K562 (cell line): ENCODE results near the gene TRIM24. TPM values are rescaled to one million over a fixed set of nuclear protein-coding genes. Genes with fewer than 3 reads are reported as not detected.

Experiments
- ATAC-seq: fragments of 200-7000 bp; cut with Tn5 transposase; 3 replicates; pipeline ENCODE4 v1.9.1; 2020; ENCODE audit warnings: moderate library complexity
- BruUV-seq: library from RNA; stranded (reverse); fragments of 400-500 nt; replicated peaks from 2 replicates; lab custom pipeline; 2021; lab: Mats Ljungman, UMichigan
- CTCF ChIA-PET: fragments of 300-600 bp; formaldehyde crosslinking; extraction: SDS; loops from one replicate; lab custom pipeline; 2021; ENCODE audit warnings: low intra/inter-chr PET ratio; lab: Yijun Ruan, JAX
- POLR2A ChIA-PET: fragments of 300-600, 350-650 bp; sonication (Branson Sonifier 250); formaldehyde crosslinking; extraction: SDS; loops from one replicate; lab custom pipeline; 2021; ENCODE audit warnings: antibody characterized with exemption, inconsistent platforms; lab: Yijun Ruan, JAX
- DNase-seq, 4 experiments: peaks; one replicate each; pipeline versions ENCODE4 v3.0.0 to v3.0.0-alpha.2; 2011 to 2018; ENCODE audit warnings: low spot score in 3 of 4, mixed read lengths in 3 of 4; ENCODE audit errors: extremely low read depth in 1 of 4
- FAIRE-seq: peaks from 2 replicates; lab custom pipeline; 2011; peaks lifted over from hg19 to GRCh38; lab: Jason Lieb, UNC
- H2AFZ ChIP-seq: 2 replicates; pipeline ENCODE4 v1.6.0; 2011; ENCODE audit warnings: low read depth, low read length, control low read depth, inconsistent platforms
- H3K27ac ChIP-seq: fragments of 200-600 bp; 3 replicates; pipeline ENCODE4 v1.8.0; 2011; ENCODE audit warnings: low read depth, mild to moderate bottlenecking, control low read depth, inconsistent platforms, low read length, moderate library complexity, mixed read lengths; ENCODE audit errors: extremely low read depth
- H3K27me3 ChIP-seq, 2 experiments: fragments of 300-600 bp in 1 of 2; 2 replicates in 1 of 2; 3 replicates in 1 of 2; pipeline versions ENCODE4 v1.6.0 to v1.8.0; 2011; ENCODE audit warnings: inconsistent platforms in 2 of 2, low read length in 2 of 2, mild to moderate bottlenecking in 1 of 2, mixed read lengths in 1 of 2, moderate library complexity in 1 of 2; ENCODE audit not compliant: control insufficient read depth in 2 of 2, insufficient read depth in 2 of 2
- H3K36me3 ChIP-seq: fragments of 300-600 bp; 3 replicates; pipeline ENCODE4 v1.8.0; 2011; ENCODE audit warnings: mild to moderate bottlenecking, low read length, inconsistent platforms; ENCODE audit not compliant: control insufficient read depth, insufficient read depth
- H3K4me1 ChIP-seq, 2 experiments: fragments of 200-600 bp in 1 of 2; replicated peaks in 1 of 2; 2 replicates in 1 of 2; 3 replicates in 1 of 2; pipeline versions ENCODE4 v1.5.1 to v1.8.0; 2011; ENCODE audit warnings: inconsistent platforms in 2 of 2, low read length in 2 of 2, mild to moderate bottlenecking in 1 of 2, mixed read lengths in 1 of 2, moderate library complexity in 1 of 2; ENCODE audit not compliant: control insufficient read depth in 2 of 2, insufficient read depth in 2 of 2
- H3K4me2 ChIP-seq: 2 replicates; pipeline ENCODE4 v1.6.1; 2011; ENCODE audit warnings: low read length, control low read depth, inconsistent platforms, mixed read lengths; ENCODE audit not compliant: insufficient read depth
- H3K4me3 ChIP-seq: fragments of 200-600 bp; sonication (generic), shearing (Covaris generic); 2 replicates; pipeline ENCODE4 v1.5.1; 2016; ENCODE audit warnings: control low read depth, inconsistent platforms
- H3K79me2 ChIP-seq: fragments of 200-600 bp; 3 replicates; pipeline ENCODE4 v1.8.0; 2011; ENCODE audit warnings: low read length, inconsistent platforms; ENCODE audit not compliant: control insufficient read depth, insufficient read depth
- H3K9ac ChIP-seq, 2 experiments: 2 replicates each; pipeline versions ENCODE4 v1.6.0 to v1.6.1; 2011; ENCODE audit warnings: low read depth in 2 of 2, low read length in 2 of 2, control low read depth in 1 of 2, inconsistent platforms in 1 of 2, mild to moderate bottlenecking in 1 of 2, mixed read lengths in 1 of 2; ENCODE audit not compliant: insufficient read depth in 1 of 2
- H3K9me1 ChIP-seq: one replicate; pipeline ENCODE4 v1.6.0; 2011; ENCODE audit warnings: inconsistent platforms, mild to moderate bottlenecking, low read length, moderate library complexity; ENCODE audit not compliant: control insufficient read depth, insufficient read depth
- H3K9me3 ChIP-seq: replicated peaks from 2 replicates; pipeline ENCODE4 v1.5.1; 2011; ENCODE audit warnings: low read depth, low read length, inconsistent platforms; ENCODE audit not compliant: control insufficient read depth, insufficient read depth
- H4K20me1 ChIP-seq: replicated peaks from 2 replicates; pipeline ENCODE4 v1.6.1; 2011; ENCODE audit warnings: low read length, inconsistent platforms, mixed read lengths; ENCODE audit not compliant: control insufficient read depth, insufficient read depth
- ARID3B ChIP-seq: fragments of 250-450 bp; sonication (Bioruptor Pico); IDR thresholded peaks from 2 replicates; pipeline ENCODE4 v1.4.0; 2020; ENCODE audit warnings: borderline replicate concordance
- CREB1 ChIP-seq, 2 experiments: sonication (generic) in 1 of 2; formaldehyde crosslinking in 1 of 2; IDR thresholded peaks; 2 replicates each; pipeline versions ENCODE4 v1.6.1 to v1.8.0; 2012 to 2022; ENCODE audit warnings: inconsistent platforms in 1 of 2, mild to moderate bottlenecking in 1 of 2, missing genetic modification reagents in 1 of 2, moderate library complexity in 1 of 2
- E2F6 ChIP-seq, 2 experiments: IDR thresholded peaks; 2 replicates each; pipeline ENCODE4 v1.6.1; 2011; ENCODE audit warnings: borderline replicate concordance in 1 of 2, control low read depth in 1 of 2, low read depth in 1 of 2, low read length in 1 of 2, mild to moderate bottlenecking in 1 of 2, mixed read lengths in 1 of 2, moderate library complexity in 1 of 2; ENCODE audit not compliant: insufficient read depth in 1 of 2, insufficient read length in 1 of 2, poor library complexity in 1 of 2, severe bottlenecking in 1 of 2; ENCODE audit errors: extremely low read depth in 1 of 2
- GABPB1 ChIP-seq: sonication (generic); formaldehyde crosslinking; IDR thresholded peaks from 2 replicates; pipeline ENCODE4 v1.8.0; 2022; ENCODE audit warnings: mild to moderate bottlenecking, missing genetic modification reagents
- GATA2 ChIP-seq: sonication (generic); formaldehyde crosslinking; IDR thresholded peaks from 2 replicates; pipeline ENCODE4 v1.4.0; 2020; ENCODE audit warnings: mild to moderate bottlenecking, missing genetic modification reagents
- HMBOX1 ChIP-seq: sonication (generic); IDR thresholded peaks from 2 replicates; pipeline ENCODE4 v1.6.1; 2016
- IRF9 ChIP-seq: fragments of 450-650 bp; IDR thresholded peaks from 2 replicates; pipeline ENCODE4 v1.6.1; 2016; ENCODE audit warnings: missing biosample characterization, missing genetic modification characterization
- JUNB ChIP-seq: fragments of 450-650 bp; formaldehyde crosslinking; conservative IDR thresholded peaks from 2 replicates; pipeline ENCODE4 v1.4.0; 2020; ENCODE audit warnings: mild to moderate bottlenecking
- POLR2AphosphoS2 ChIP-seq: IDR thresholded peaks from 2 replicates; pipeline ENCODE4 v1.6.1; 2012; ENCODE audit warnings: low read length, improper control_type of control experiment
- WHSC1 ChIP-seq: IDR thresholded peaks from one replicate; pipeline ENCODE4 v1.6.1; 2012; ENCODE audit warnings: low read length, control low read depth, inconsistent platforms
- WGBS: fragments of 100-300 bp; shearing (Covaris generic); methylation state at CpG from one replicate; pipeline ENCODE4 v1.1.6; 2016; ENCODE audit warnings: low coverage, mixed read lengths; ENCODE audit not compliant: insufficient coverage; ENCODE audit errors: missing lambda C conversion rate; 5-methylcytosine and 5-hydroxymethylcytosine counted together
- in situ Hi-C: fragments of 300-500 bp; cut with MboI; formaldehyde crosslinking; loops from 4 replicates; pipeline ENCODE4 v1.15.0; 2018; ENCODE audit warnings: inconsistent platforms, mixed read lengths
- intact Hi-C: fragments of 100-400 bp; cut with micrococcal nuclease; formaldehyde crosslinking; loops from 2 replicates; pipeline ENCODE4 v1.14.2; 2022
- polyA plus RNA-seq, 8 experiments: library from polyadenylated mRNA; depleted of rRNA in 4 of 8; stranded (reverse) in 5 of 8; unstranded in 3 of 8; fragments of >200 nt; fragmentation: Nextera tagmentation in 2 of 8; fragmentation: Illumina TruSeq in 1 of 8; extraction: Ambion mirVana in 2 of 8; extraction: Trizol in 1 of 8; gene quantifications; 2 replicates each; pipeline versions ENCODE4 v1.2.1 to v1.2.3, GENCODE V29; 2011 to 2014; ENCODE audit warnings: inconsistent platforms in 1 of 8, missing spikeins in 1 of 8
- total RNA-seq, 7 experiments: library from RNA; depleted of rRNA in 6 of 7; stranded (reverse); fragments of >200 nt in 6 of 7; fragmentation: Illumina TruSeq in 2 of 7; extraction: Trizol in 2 of 7; gene quantifications; 2 replicates each; pipeline versions ENCODE4 v1.2.1 to v1.2.3, GENCODE V29; 2011 to 2021; ENCODE audit warnings: low replicate concordance in 1 of 7

The TRIM24 gene
- total and polyA plus RNA-seq, 9 of the 15 experiments (the other 6 are each of a cell fraction or from before 2014, with no cell fraction given), result 13.4 to 74.0 (median 41.7) TPM

- Histone ChIP-seq H3K4me1 (peaks cover 0 to 8% of the 10 kb centered on the region in 2 experiments; a peak in 2 of 5 replicates), H3K27me3 (no peaks in the 10 kb centered on the region), H3K4me2 (no peak overlapping the region), H3K79me2 (peaks cover 97% of the 10 kb centered on the region), H3K9me1 (no peaks in the 10 kb centered on the region), H3K9ac (no peak overlapping the region), H3K27ac (no peak overlapping the region), H2AFZ (no peak overlapping the region), H3K4me3 (no peak overlapping the region), H4K20me1 (no peaks in the 10 kb centered on the region), H3K9me3 (no peaks in the 10 kb centered on the region), H3K36me3 (peaks cover 10% of the 10 kb centered on the region; the same call in 2 of the 3 replicates)
- DNase-seq (no peak), FAIRE-seq (no peak), ATAC-seq (no peak)
- in situ Hi-C loops, result no loop called here
- BruUV-seq, result no TSS peak
- 92% methylated on average over 3 of the region's 3 CpGs for WGBS
- TF ChIP-seq GABPB1 (no peak), HMBOX1 (no peak)
- POLR2A ChIA-PET, result interaction anchor here (0.6 to 1.5 kb wide), 3 partner anchors 10 to 362 kb away, joined by 3 to 6 read pairs (median 3); no protein-coding TSS in a partner anchor
- intact Hi-C loops, result no loop called here
- CTCF ChIA-PET, result no interaction called here
Measured at GRCh38 chr7:138493535-138493934, 33.5 kb downstream of the TRIM24 start.

GRCh38 chr7:138495485-138495884, 35.4 kb downstream of the TRIM24 start:
- no peaks in the 10 kb centered on the region for H3K9me3 ChIP-seq
- no peak overlapping the region for H3K9ac ChIP-seq
- ChIA-PET CTCF (no interaction called here), POLR2A (no interaction called here)
- no peak overlapping the region for H2AFZ ChIP-seq
- in situ Hi-C loops (no loop called here), intact Hi-C loops (no loop called here)
- DNase-seq (no peak), FAIRE-seq (no peak), ATAC-seq (no peak)
- H3K27ac ChIP-seq, result no peak overlapping the region
- H3K4me2 ChIP-seq, result no peak overlapping the region
- BruUV-seq, result no TSS peak
- no peaks in the 10 kb centered on the region for H4K20me1 ChIP-seq
- no peaks in the 10 kb centered on the region for H3K27me3 ChIP-seq
- peaks cover 0 to 8% of the 10 kb centered on the region in 2 experiments; a peak in 2 of 5 replicates for H3K4me1 ChIP-seq
- peaks cover 8% of the 10 kb centered on the region; the same call in 2 of the 3 replicates for H3K36me3 ChIP-seq
- H3K9me1 ChIP-seq, result no peaks in the 10 kb centered on the region
- no peak overlapping the region for H3K4me3 ChIP-seq
- H3K79me2 ChIP-seq, result peaks cover 99% of the 10 kb centered on the region
- 86% methylated on average over 1 of the region's 1 CpG for WGBS
- no peak for TF ChIP-seq WHSC1
- no peak for TF ChIP-seq POLR2AphosphoS2
- TF ChIP-seq IRF9 (tag), result no peak
- TF ChIP-seq CREB1 (IDR thresholded peaks at IDR 0.05), result no peak
- TF ChIP-seq CREB1 (CRISPR knock-in tag; IDR thresholded peaks at IDR 0.05), result no peak
- no peak for TF ChIP-seq ARID3B (CRISPR knock-in tag)
- no peak for TF ChIP-seq E2F6 (IDR thresholded peaks at IDR 0.05; ENCODE audit: borderline replicate concordance in 1 of 2, extremely low read depth in 1 of 2, insufficient read depth in 1 of 2, insufficient read length in 1 of 2, low read depth in 1 of 2, low read length in 1 of 2, poor library complexity in 1 of 2, severe bottlenecking in 1 of 2)
- no peak for TF ChIP-seq GATA2
- no peak for TF ChIP-seq JUNB (CRISPR knock-in tag)
